HCT116 (cell line): ENCODE measurements around the gene ZFAND6. TPM values are rescaled to one million over a fixed set of nuclear protein-coding genes. Genes with fewer than 3 reads are reported as not detected.
"Not testable (repeated sequence)": the region's sequence is repeated elsewhere in the genome, so short reads cannot be mapped to it uniquely, and the experiment has no call there.

Source experiments
- ATAC-seq: fragments of 200-7000 bp; cut with Tn5 transposase; 2 replicates; pipeline ENCODE4 v1.9.1; 2020; ENCODE audit warnings: mild to moderate bottlenecking, moderate library complexity
- BruUV-seq: library from RNA; stranded (reverse); fragments of 400-500 nt; replicated peaks from 2 replicates; lab custom pipeline; 2021; lab: Mats Ljungman, UMichigan
- CTCF ChIA-PET: fragments of 300-600 bp; sonication (Branson Sonifier 250); formaldehyde crosslinking; loops from one replicate; lab custom pipeline; 2021; ENCODE audit warnings: antibody characterized with exemption; lab: Charles Lee
- POLR2A ChIA-PET: fragments of 300-600, 350-600 bp; sonication (Branson Sonifier 250); formaldehyde crosslinking; loops from one replicate; lab custom pipeline; 2021; ENCODE audit warnings: antibody characterized with exemption; lab: Charles Lee
- RAD21 ChIA-PET, 2 experiments: fragments of 300-600 bp; sonication (Branson Sonifier 250); formaldehyde crosslinking; loops; one replicate each; lab custom pipeline; 2023; ENCODE audit warnings: low total read pairs in 2 of 2; ENCODE audit not compliant: uncharacterized antibody in 2 of 2, unreplicated experiment in 2 of 2, low non-redundant PET in 1 of 2; lab: Charles Lee
- DNase-seq: peaks from one replicate; pipeline ENCODE4 v3.0.0-alpha.2; 2010; ENCODE audit warnings: low read depth, low spot score
- H2AFZ ChIP-seq: fragments of 200-600 bp; shearing (Covaris generic), sonication (generic); 2 replicates; pipeline ENCODE4 v1.6.1; 2017; ENCODE audit warnings: low read depth, mixed run types, mixed read lengths, antibody characterized with exemption, low read length; ENCODE audit not compliant: poor library complexity, severe bottlenecking
- H3K27ac ChIP-seq: 2 replicates; pipeline ENCODE4 v1.5.1; 2012; ENCODE audit warnings: low read depth, low read length
- H3K27me3 ChIP-seq: fragments of 200-600 bp; sonication (generic); 2 replicates; pipeline ENCODE4 v1.6.1; 2016; ENCODE audit warnings: mixed run types, low read length, mixed read lengths; ENCODE audit not compliant: insufficient read depth
- H3K36me3 ChIP-seq, 2 experiments: fragments of 200-500 bp in 1 of 2; fragments of 200-600 bp in 1 of 2; sonication (Bioruptor generic) in 1 of 2; sonication (generic) in 1 of 2; 2 replicates each; pipeline versions ENCODE4 v1.5.1 to v1.6.1; 2014 to 2016; ENCODE audit warnings: low read length in 2 of 2, inconsistent platforms in 1 of 2, mixed read lengths in 1 of 2, mixed run types in 1 of 2; ENCODE audit not compliant: insufficient read depth in 2 of 2, control insufficient read depth in 1 of 2
- H3K4me1 ChIP-seq, 2 experiments: fragments of 200-600 bp in 1 of 2; sonication (generic) in 1 of 2; 2 replicates each; pipeline versions ENCODE4 v1.5.1 to v1.6.1; 2012 to 2017; ENCODE audit warnings: low read length in 2 of 2, inconsistent platforms in 1 of 2, mild to moderate bottlenecking in 1 of 2, mixed read lengths in 1 of 2, mixed run types in 1 of 2, moderate library complexity in 1 of 2; ENCODE audit not compliant: insufficient read depth in 2 of 2, control insufficient read depth in 1 of 2
- H3K4me2 ChIP-seq: fragments of 200-600 bp; sonication (generic); 2 replicates; pipeline ENCODE4 v1.6.1; 2017; ENCODE audit warnings: mixed run types, low read length, mixed read lengths
- H3K4me3 ChIP-seq, 2 experiments: fragments of 200-600 bp in 1 of 2; sonication (generic) in 1 of 2; replicated peaks in 1 of 2; 2 replicates each; pipeline ENCODE4 v1.5.1; 2011 to 2016; ENCODE audit warnings: low read length in 2 of 2, control low read depth in 1 of 2, low read depth in 1 of 2, mild to moderate bottlenecking in 1 of 2, mixed read lengths in 1 of 2, mixed run types in 1 of 2
- H3K79me2 ChIP-seq: fragments of 200-600 bp; sonication (generic); 2 replicates; pipeline ENCODE4 v1.6.1; 2017; ENCODE audit warnings: mild to moderate bottlenecking, mixed run types, low read length, moderate library complexity, mixed read lengths; ENCODE audit not compliant: insufficient read depth
- H3K9ac ChIP-seq: fragments of 200-600 bp; sonication (generic); 2 replicates; pipeline ENCODE4 v1.6.1; 2016; ENCODE audit warnings: low read length, mixed read lengths
- H3K9me2 ChIP-seq: fragments of 200-600 bp; sonication (generic), shearing (Covaris generic); 2 replicates; pipeline ENCODE4 v1.6.1; 2017; ENCODE audit warnings: mixed run types, mild to moderate bottlenecking, moderate library complexity; ENCODE audit not compliant: insufficient read depth
- H3K9me3 ChIP-seq, 2 experiments: fragments of 200-500 bp in 1 of 2; fragments of 200-600 bp in 1 of 2; sonication (Bioruptor generic) in 1 of 2; sonication (generic) in 1 of 2; 2 replicates each; pipeline ENCODE4 v1.6.1; 2014 to 2017; ENCODE audit warnings: low read length in 2 of 2, mixed read lengths in 2 of 2, inconsistent platforms in 1 of 2, low read depth in 1 of 2, mild to moderate bottlenecking in 1 of 2, mixed run types in 1 of 2, moderate library complexity in 1 of 2; ENCODE audit not compliant: control insufficient read depth in 1 of 2, insufficient read depth in 1 of 2
- H4K20me1 ChIP-seq: fragments of 200-600 bp; sonication (generic), shearing (Covaris generic); 2 replicates; pipeline ENCODE4 v1.6.1; 2017; ENCODE audit warnings: mixed run types, mild to moderate bottlenecking, moderate library complexity; ENCODE audit not compliant: insufficient read depth
- CBX3 ChIP-seq: IDR thresholded peaks from 2 replicates; pipeline ENCODE4 v1.6.1; 2012; ENCODE audit warnings: low read depth
- CTCF ChIP-seq, 3 experiments: fragments of 200-600 bp in 1 of 3; sonication (generic) in 1 of 3; IDR thresholded peaks in 2 of 3; conservative IDR thresholded peaks in 1 of 3; 2 replicates each; pipeline ENCODE4 v1.5.1; 2012 to 2017; ENCODE audit warnings: low read depth in 2 of 3, low read length in 2 of 3, antibody characterized with exemption in 1 of 3, borderline replicate concordance in 1 of 3, control low read depth in 1 of 3, mild to moderate bottlenecking in 1 of 3, mixed read lengths in 1 of 3, mixed run types in 1 of 3, moderate library complexity in 1 of 3; ENCODE audit not compliant: insufficient read depth in 1 of 3
- EZH2 ChIP-seq: fragments of 200-600 bp; sonication (generic); IDR thresholded peaks from 2 replicates; pipeline ENCODE4 v1.6.1; 2017; ENCODE audit warnings: antibody characterized with exemption, mixed run types
- FOSL1 ChIP-seq: IDR thresholded peaks from 2 replicates; pipeline ENCODE4 v1.6.1; 2012; ENCODE audit warnings: low read depth
- MAX ChIP-seq: IDR thresholded peaks from 2 replicates; pipeline ENCODE4 v1.6.1; 2012
- POLR2A ChIP-seq: IDR thresholded peaks from 2 replicates; pipeline ENCODE4 v1.7.0; 2011; ENCODE audit warnings: borderline replicate concordance; ENCODE audit not compliant: insufficient read depth, insufficient read length; ENCODE audit errors: extremely low read depth
- POLR2AphosphoS5 ChIP-seq: IDR thresholded peaks from 2 replicates; pipeline ENCODE4 v1.6.1; 2011; ENCODE audit warnings: mild to moderate bottlenecking, low read depth, low read length, moderate library complexity
- RAD21 ChIP-seq: IDR thresholded peaks from 2 replicates; pipeline ENCODE4 v1.6.1; 2012; ENCODE audit warnings: low read depth, mild to moderate bottlenecking
- SIN3A ChIP-seq: IDR thresholded peaks from 2 replicates; pipeline ENCODE4 v1.6.1; 2012; ENCODE audit warnings: low read depth
- SRF ChIP-seq: IDR thresholded peaks from 2 replicates; pipeline ENCODE4 v1.6.1; 2012; ENCODE audit warnings: low read depth
- TCF7L2 ChIP-seq: IDR thresholded peaks from 2 replicates; pipeline ENCODE4 v1.7.0; 2011; ENCODE audit warnings: borderline replicate concordance, inconsistent platforms; ENCODE audit not compliant: insufficient read depth, insufficient read length; ENCODE audit errors: extremely low read depth
- YY1 ChIP-seq: IDR thresholded peaks from 2 replicates; pipeline ENCODE4 v1.6.1; 2011; ENCODE audit warnings: low read length, low read depth, moderate library complexity, mild to moderate bottlenecking; ENCODE audit not compliant: insufficient replicate concordance; ENCODE audit errors: extremely low read depth
- ZNF274 ChIP-seq: fragments of 200-500 bp; sonication (Bioruptor generic); IDR thresholded peaks from 2 replicates; pipeline ENCODE4 v1.6.1; 2014; ENCODE audit warnings: mild to moderate bottlenecking, low read depth, low read length, inconsistent platforms
- intact Hi-C: fragments of 100-400 bp; cut with micrococcal nuclease; formaldehyde crosslinking; loops from 2 replicates; pipeline ENCODE4 v1.10.0; 2022
- total RNA-seq: library from RNA; stranded (reverse); gene quantifications from one replicate; pipeline ENCODE4 v1.2.1, GENCODE V29; 2021; ENCODE audit not compliant: unreplicated experiment

The ZFAND6 gene
- total RNA-seq, 1 experiment from 2014 or later, result 51.3 TPM

- CTCF ChIA-PET, H3K4me2 ChIP-seq, POLR2A ChIA-PET, RAD21 ChIA-PET, H3K9me2 ChIP-seq, DNase-seq, intact Hi-C loops, H3K36me3 ChIP-seq, H3K9ac ChIP-seq, BruUV-seq, H2AFZ ChIP-seq, H4K20me1 ChIP-seq, H3K4me3 ChIP-seq, H3K27ac ChIP-seq, H3K27me3 ChIP-seq, H3K79me2 ChIP-seq, H3K9me3 ChIP-seq, H3K4me1 ChIP-seq, ATAC-seq: not testable (repeated sequence)
These were observed 39.3 kb upstream of the ZFAND6 start for GRCh38 chr15:80020149-80020548.

GRCh38 chr15:80020731-80021130 lies 38.7 kb upstream of the ZFAND6 start:
- H3K4me3 ChIP-seq, result no peak overlapping the region

More at GRCh38 chr15:80020731-80021130, 38.7 kb upstream of the ZFAND6 start:
- CTCF ChIA-PET, result no interaction called here
- no peaks in the 10 kb centered on the region for H3K36me3 ChIP-seq
- no TSS peak for BruUV-seq
- H3K9me2 ChIP-seq, result no peaks in the 10 kb centered on the region
- TF ChIP-seq YY1 (no peak), SRF (no peak), ZNF274 (no peak), SIN3A (no peak), TCF7L2 (no peak), POLR2AphosphoS5 (no peak), CBX3 (no peak), MAX (no peak), FOSL1 (no peak), CTCF (IDR thresholded peaks at IDR 0.05 in 2 of 3, conservative IDR thresholded peaks at IDR 0.05 in 1 of 3; ENCODE audit: borderline replicate concordance in 1 of 3, insufficient read depth in 1 of 3, low read depth in 2 of 3, low read length in 2 of 3) (no peak), POLR2A (no peak), EZH2 (no peak), RAD21 (no peak)
- POLR2A ChIA-PET, result no interaction called here
- H3K9ac ChIP-seq, result no peak overlapping the region
- H2AFZ ChIP-seq, result no peak overlapping the region
- no peak for DNase-seq
- H4K20me1 ChIP-seq, result no peaks in the 10 kb centered on the region
- no peak overlapping the region for H3K4me2 ChIP-seq
- no peak overlapping the region for H3K27ac ChIP-seq
- ATAC-seq, result no peak
- no peaks in the 10 kb centered on the region for H3K79me2 ChIP-seq
- no peaks in the 10 kb centered on the region for H3K9me3 ChIP-seq
- no peaks in the 10 kb centered on the region for H3K27me3 ChIP-seq
- intact Hi-C loops, result no loop called here
- RAD21 ChIA-PET, result no interaction called here
- H3K4me1 ChIP-seq, result no peaks in the 10 kb centered on the region
